Measurements from ENCODE around the gene KCNK4. TPM values are rescaled to one million over a fixed set of nuclear protein-coding genes. Genes with fewer than 3 reads are reported as not detected.
A peak's percentile ranks its signal among the peaks of the same experiment; 100 is the strongest.

KCNK4 gene
- total RNA-seq, 1 donor from 2014 or later, result not detected

GRCh38 chr11:64339286-64339685 lies 48.2 kb downstream of the KCNK4 start:
- no peak for TF ChIP-seq EZH2 (IDR thresholded peaks at IDR 0.05)
- no peak for TF ChIP-seq EZH2phosphoT487 (IDR thresholded peaks at IDR 0.05)
- TF ChIP-seq, protein P1, sequence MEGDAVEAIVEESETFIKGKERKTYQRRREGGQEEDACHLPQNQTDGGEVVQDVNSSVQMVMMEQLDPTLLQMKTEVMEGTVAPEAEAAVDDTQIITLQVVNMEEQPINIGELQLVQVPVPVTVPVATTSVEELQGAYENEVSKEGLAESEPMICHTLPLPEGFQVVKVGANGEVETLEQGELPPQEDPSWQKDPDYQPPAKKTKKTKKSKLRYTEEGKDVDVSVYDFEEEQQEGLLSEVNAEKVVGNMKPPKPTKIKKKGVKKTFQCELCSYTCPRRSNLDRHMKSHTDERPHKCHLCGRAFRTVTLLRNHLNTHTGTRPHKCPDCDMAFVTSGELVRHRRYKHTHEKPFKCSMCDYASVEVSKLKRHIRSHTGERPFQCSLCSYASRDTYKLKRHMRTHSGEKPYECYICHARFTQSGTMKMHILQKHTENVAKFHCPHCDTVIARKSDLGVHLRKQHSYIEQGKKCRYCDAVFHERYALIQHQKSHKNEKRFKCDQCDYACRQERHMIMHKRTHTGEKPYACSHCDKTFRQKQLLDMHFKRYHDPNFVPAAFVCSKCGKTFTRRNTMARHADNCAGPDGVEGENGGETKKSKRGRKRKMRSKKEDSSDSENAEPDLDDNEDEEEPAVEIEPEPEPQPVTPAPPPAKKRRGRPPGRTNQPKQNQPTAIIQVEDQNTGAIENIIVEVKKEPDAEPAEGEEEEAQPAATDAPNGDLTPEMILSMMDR (IDR thresholded peaks at IDR 0.05), result no peak
- Mint-ChIP-seq H3K9me3 (no peaks in the 10 kb centered on the region), H3K36me3 (no peaks in the 10 kb centered on the region), H3K27me3 (ENCODE audit: insufficient read depth, low read depth) (peaks cover 27% of the 10 kb centered on the region), H3K4me3 (peak overlapping the region; percentile 53), H3K27ac (peak overlapping the region; percentile 15), H3K4me1 (peaks cover 17% of the 10 kb centered on the region)
- Histone ChIP-seq H3K4me2 (no peak overlapping the region), H4K20me1 (ENCODE audit: low read depth) (no peaks in the 10 kb centered on the region), H3F3A (ENCODE audit: low read depth) (peaks cover 17% of the 10 kb centered on the region), H3K27me3 (peaks cover 31% of the 10 kb centered on the region), H3K27ac (no peak overlapping the region), H3K4me3 (no peak overlapping the region), H3K79me2 (ENCODE audit: low read depth) (no peaks in the 10 kb centered on the region), H3K4me1 (peaks cover 17% of the 10 kb centered on the region), H3K9me3 (ENCODE audit: low read depth) (no peaks in the 10 kb centered on the region), H2AFZ (replicated peaks) (no peak overlapping the region), H3K9ac (no peak overlapping the region), H3K36me3 (no peaks in the 10 kb centered on the region)
- DNase-seq (ENCODE audit: low spot score), result no peak

- Histone ChIP-seq H3K9ac (no peak within 1 kb of the TSS), H3K4me3 (peak within 1 kb of the TSS; percentile 49)
Observed at GRCh38 chr11:64339754-64340408, 48.8 kb downstream of the KCNK4 start, which contains the start of gene CCDC88B. Gene CCDC88B, plus strand, starts transcription at chr11:64340204. Its CDS starts 63 bp downstream, at chr11:64340267.

DNA sequence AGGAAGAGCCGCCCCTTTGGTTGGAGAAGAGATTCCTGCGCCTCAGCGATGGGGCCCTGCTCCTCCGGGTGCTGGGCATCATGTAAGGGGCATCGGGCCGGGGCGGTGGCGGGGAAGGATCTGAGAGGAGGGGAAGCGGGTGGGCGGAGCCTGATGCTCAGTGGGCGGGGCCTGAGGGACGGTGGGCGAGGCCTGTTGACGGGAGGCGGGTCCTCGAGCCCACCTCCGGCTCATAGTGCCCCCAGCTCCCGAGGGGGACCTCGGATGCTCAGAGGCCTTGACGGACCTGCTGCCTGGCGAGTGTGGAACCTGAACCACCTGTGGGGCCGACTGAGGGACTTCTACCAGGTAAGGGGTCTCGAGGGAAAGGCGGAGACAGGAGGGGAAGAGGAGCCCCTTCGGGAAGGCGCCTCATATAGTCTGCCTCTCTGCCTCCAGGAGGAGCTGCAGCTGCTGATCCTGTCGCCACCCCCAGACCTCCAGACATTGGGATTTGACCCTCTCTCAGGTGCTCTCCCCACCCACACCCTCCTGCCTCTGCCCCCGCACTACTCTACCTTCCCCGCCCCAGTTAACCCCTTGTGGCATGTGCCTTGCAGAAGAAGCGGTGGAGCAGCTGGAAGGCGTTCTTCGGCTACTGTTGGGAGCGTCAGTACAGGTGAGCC lies 49.7 kb downstream of the KCNK4 start:
- peak overlapping the region; percentile 49 for H3K4me3 ChIP-seq
- Mint-ChIP-seq H3K27ac (peak overlapping the region; percentile 46), H3K27me3 (ENCODE audit: insufficient read depth, low read depth) (peaks cover 27% of the 10 kb centered on the region), H3K4me3 (peak overlapping the region; percentile 64), H3K36me3 (no peaks in the 10 kb centered on the region), H3K9me3 (no peaks in the 10 kb centered on the region), H3K4me1 (peaks cover 12% of the 10 kb centered on the region)
- H3K4me2 ChIP-seq, result peak overlapping the region; percentile 63
- H3K79me2 ChIP-seq (ENCODE audit: low read depth), result no peaks in the 10 kb centered on the region
- peaks cover 17% of the 10 kb centered on the region for H3F3A ChIP-seq (ENCODE audit: low read depth)
- peaks cover 31% of the 10 kb centered on the region for H3K27me3 ChIP-seq
- no peak for TF ChIP-seq EZH2 (IDR thresholded peaks at IDR 0.05)
- TF ChIP-seq, protein P1 (IDR thresholded peaks at IDR 0.05), result peak; percentile 44
- no peaks in the 10 kb centered on the region for H3K9me3 ChIP-seq (ENCODE audit: low read depth)
- H3K4me1 ChIP-seq, result peaks cover 17% of the 10 kb centered on the region
- no peak overlapping the region for H3K27ac ChIP-seq
- peak; percentile 83 for DNase-seq (ENCODE audit: low spot score)
- H3K36me3 ChIP-seq, result no peaks in the 10 kb centered on the region
- H3K9ac ChIP-seq, result no peak overlapping the region
- no peaks in the 10 kb centered on the region for H4K20me1 ChIP-seq (ENCODE audit: low read depth)
- H2AFZ ChIP-seq (replicated peaks), result peak overlapping the region; percentile 90

More at GRCh38 chr11:64339754-64340408, 48.8 kb downstream of the KCNK4 start, which contains the start of gene CCDC88B:
- H3K4me3 Mint-ChIP-seq, result peak within 1 kb of the TSS; percentile 64
- H2AFZ ChIP-seq (replicated peaks), result peak within 1 kb of the TSS; percentile 90
- H3K36me3 Mint-ChIP-seq, result no peaks in the 10 kb centered on the region
- no peaks in the 10 kb centered on the region for H3K36me3 ChIP-seq
- H3K79me2 ChIP-seq (ENCODE audit: low read depth), result no peaks in the 10 kb centered on the region
- no peak for DNase-seq (ENCODE audit: low spot score)
- H3K4me1 Mint-ChIP-seq, result peaks cover 16% of the 10 kb centered on the region
- peaks cover 17% of the 10 kb centered on the region for H3K4me1 ChIP-seq
- no peak within 1 kb of the TSS for H3K27ac ChIP-seq
- peaks cover 17% of the 10 kb centered on the region for H3F3A ChIP-seq (ENCODE audit: low read depth)
- H3K27me3 Mint-ChIP-seq (ENCODE audit: insufficient read depth, low read depth), result peaks cover 27% of the 10 kb centered on the region
- H4K20me1 ChIP-seq (ENCODE audit: low read depth), result no peaks in the 10 kb centered on the region
- no peaks in the 10 kb centered on the region for H3K9me3 Mint-ChIP-seq
- peaks cover 31% of the 10 kb centered on the region for H3K27me3 ChIP-seq
- peak within 1 kb of the TSS; percentile 63 for H3K4me2 ChIP-seq
- no peaks in the 10 kb centered on the region for H3K9me3 ChIP-seq (ENCODE audit: low read depth)
- TF ChIP-seq EZH2 (IDR thresholded peaks at IDR 0.05), result no peak
- TF ChIP-seq, protein P1 (IDR thresholded peaks at IDR 0.05), result no peak
- no peak for TF ChIP-seq EZH2phosphoT487 (IDR thresholded peaks at IDR 0.05)
- peak within 1 kb of the TSS; percentile 46 for H3K27ac Mint-ChIP-seq

All from neural progenitor cell (in vitro differentiated cells).